A549 (cell line): ENCODE results near the gene IGF1R. TPM values are rescaled to one million over a fixed set of nuclear protein-coding genes. Genes with fewer than 3 reads are reported as not detected.

Experiments used
- ATAC-seq, 2 experiments: fragments of 200-7000 bp in 1 of 2; fragments of >200 bp in 1 of 2; cut with Nextera tagmentation in 1 of 2; cut with Tn5 transposase in 1 of 2; 3 replicates each; pipeline versions ENCODE4 v1.8.0 to v1.9.1; 2018 to 2020; ENCODE audit warnings: mild to moderate bottlenecking in 1 of 2, moderate library complexity in 1 of 2
- CTCF ChIA-PET: fragments of 300-600 bp; sonication (Branson Sonifier 250); formaldehyde crosslinking; extraction: SDS; loops from one replicate; lab custom pipeline; 2021; ENCODE audit warnings: antibody characterized with exemption, inconsistent platforms; lab: Yijun Ruan, JAX
- POLR2A ChIA-PET: fragments of 350-600 bp; formaldehyde crosslinking; extraction: SDS; loops from one replicate; lab custom pipeline; 2021; ENCODE audit warnings: antibody characterized with exemption, inconsistent platforms; lab: Yijun Ruan, JAX
- DNase-seq, 2 experiments: peaks; one replicate each; pipeline versions ENCODE4 v3.0.0 to v3.0.0-alpha.2; 2011 to 2016; ENCODE audit warnings: low read depth in 1 of 2, low spot score in 1 of 2
- FAIRE-seq: peaks from 2 replicates; lab custom pipeline; 2011; peaks lifted over from hg19 to GRCh38; lab: Jason Lieb, UNC
- H3K27ac ChIP-seq, 2 experiments: fragments of >200 bp; sonication (Bioruptor Twin); formaldehyde crosslinking; 3 replicates each; pipeline ENCODE4 v1.5.1; 2016 to 2017
- H3K4me1 ChIP-seq: fragments of >200 bp; sonication (Bioruptor Twin); formaldehyde crosslinking; 3 replicates; pipeline ENCODE4 v1.6.1; 2016
- H3K4me2 ChIP-seq: fragments of >200 bp; sonication (Bioruptor Twin); formaldehyde crosslinking; 3 replicates; pipeline ENCODE4 v1.6.1; 2016
- H3K4me3 ChIP-seq: fragments of >200 bp; sonication (Bioruptor Twin); formaldehyde crosslinking; 3 replicates; pipeline ENCODE4 v1.5.1; 2016
- H3K9me3 ChIP-seq: fragments of >200 bp; sonication (Bioruptor Twin); formaldehyde crosslinking; 3 replicates; pipeline ENCODE4 v1.6.1; 2016
- ATOH8 ChIP-seq: fragments of 250-450 bp; sonication (Bioruptor Pico); IDR thresholded peaks from 2 replicates; pipeline ENCODE4 v1.5.0; 2020; ENCODE audit warnings: low read depth, mild to moderate bottlenecking, moderate library complexity
- BCL3 ChIP-seq: fragments of >200 bp; sonication (Bioruptor Twin); formaldehyde crosslinking; IDR thresholded peaks from 3 replicates; pipeline ENCODE4 v1.6.1; 2016
- CBX2 ChIP-seq: fragments of 200-600 bp; sonication (generic); IDR thresholded peaks from 2 replicates; pipeline ENCODE4 v1.6.1; 2016; ENCODE audit warnings: low read depth, mild to moderate bottlenecking, borderline replicate concordance
- CBX8 ChIP-seq: fragments of 200-600 bp; sonication (generic); IDR thresholded peaks from 2 replicates; pipeline ENCODE4 v1.6.1; 2016
- CEBPB ChIP-seq, 2 experiments: fragments of >200 bp in 1 of 2; sonication (Bioruptor Twin) in 1 of 2; formaldehyde crosslinking in 1 of 2; IDR thresholded peaks; 2 replicates each; pipeline ENCODE4 v1.6.1; 2012 to 2016
- E2F6 ChIP-seq: IDR thresholded peaks from 2 replicates; pipeline ENCODE4 v1.6.1; 2012; ENCODE audit warnings: low read depth, borderline replicate concordance
- EHF ChIP-seq: fragments of 250-450 bp; sonication (Bioruptor Pico); IDR thresholded peaks from 2 replicates; pipeline ENCODE4 v1.5.0; 2020; ENCODE audit warnings: mild to moderate bottlenecking
- ELK1 ChIP-seq: fragments of 150-350 bp; IDR thresholded peaks from 2 replicates; pipeline ENCODE4 v1.6.1; 2014; ENCODE audit warnings: low read depth, mild to moderate bottlenecking, low read length
- EP300 ChIP-seq, 2 experiments: fragments of >200 bp; sonication (Bioruptor Twin); formaldehyde crosslinking; IDR thresholded peaks; 2 replicates in 1 of 2; 3 replicates in 1 of 2; pipeline ENCODE4 v1.6.1; 2016 to 2017
- FOSB ChIP-seq: fragments of 250-450 bp; sonication (Bioruptor Pico); IDR thresholded peaks from 2 replicates; pipeline ENCODE4 v1.5.0; 2020; ENCODE audit warnings: mild to moderate bottlenecking, moderate library complexity
- FOSL2 ChIP-seq, 2 experiments: fragments of 450-650 bp in 1 of 2; fragments of >200 bp in 1 of 2; sonication (Bioruptor Twin) in 1 of 2; formaldehyde crosslinking; IDR thresholded peaks; 2 replicates each; pipeline versions ENCODE4 v1.5.0 to v1.6.1; 2016 to 2020; ENCODE audit warnings: mild to moderate bottlenecking in 1 of 2, moderate library complexity in 1 of 2
- GATA3 ChIP-seq: IDR thresholded peaks from 2 replicates; pipeline ENCODE4 v1.6.1; 2012; ENCODE audit warnings: borderline replicate concordance
- HEYL ChIP-seq: fragments of 250-450 bp; sonication (Bioruptor Pico); IDR thresholded peaks from 2 replicates; pipeline ENCODE4 v1.8.0; 2021; ENCODE audit warnings: mild to moderate bottlenecking, moderate library complexity
- HOXA7 ChIP-seq: fragments of 250-450 bp; sonication (Bioruptor Pico); IDR thresholded peaks from 2 replicates; pipeline ENCODE4 v1.5.0; 2020; ENCODE audit warnings: mild to moderate bottlenecking, moderate library complexity
- HOXB13 ChIP-seq: fragments of 250-450 bp; sonication (Bioruptor Pico); IDR thresholded peaks from 2 replicates; pipeline ENCODE4 v1.5.0; 2020; ENCODE audit warnings: low read depth, mild to moderate bottlenecking, moderate library complexity
- JUN ChIP-seq, 2 experiments: fragments of >200 bp; sonication (Bioruptor Twin); formaldehyde crosslinking; IDR thresholded peaks; 2 replicates in 1 of 2; 3 replicates in 1 of 2; pipeline ENCODE4 v1.6.1; 2016 to 2017
- JUNB ChIP-seq: fragments of >200 bp; sonication (Bioruptor Twin); formaldehyde crosslinking; IDR thresholded peaks from 2 replicates; pipeline ENCODE4 v1.6.1; 2016
- MAFK ChIP-seq: fragments of 450-650 bp; IDR thresholded peaks from 2 replicates; pipeline ENCODE4 v1.6.1; 2014; ENCODE audit not compliant: partially characterized antibody
- MAX ChIP-seq: IDR thresholded peaks from 2 replicates; pipeline ENCODE4 v1.6.1; 2012
- POLR2A ChIP-seq: IDR thresholded peaks from 2 replicates; pipeline ENCODE4 v1.6.1; 2012; ENCODE audit warnings: mild to moderate bottlenecking, low read length
- POLR2AphosphoS2 ChIP-seq: conservative IDR thresholded peaks from 2 replicates; pipeline ENCODE4 v1.6.1; 2012; ENCODE audit warnings: low read length, improper control_type of control experiment, inconsistent platforms
- RCOR1 ChIP-seq: fragments of 150-350 bp; IDR thresholded peaks from 2 replicates; pipeline ENCODE4 v1.6.1; 2014; ENCODE audit warnings: antibody characterized with exemption, low read length, low read depth
- REST ChIP-seq: fragments of 200-600 bp; sonication (generic); IDR thresholded peaks from 2 replicates; pipeline ENCODE4 v1.6.1; 2016; ENCODE audit warnings: antibody characterized with exemption, mild to moderate bottlenecking, moderate library complexity
- SMC3 ChIP-seq: fragments of >200 bp; sonication (Bioruptor Twin); formaldehyde crosslinking; IDR thresholded peaks from 3 replicates; pipeline ENCODE4 v1.6.1; 2018; ENCODE audit warnings: inconsistent platforms
- SREBF2 ChIP-seq: fragments of 450-650 bp; IDR thresholded peaks from 2 replicates; pipeline ENCODE4 v1.6.1; 2014; ENCODE audit warnings: mild to moderate bottlenecking, moderate library complexity
- ZC3H11A ChIP-seq: fragments of 450-650 bp; IDR thresholded peaks from 2 replicates; pipeline ENCODE4 v1.6.1; 2014; ENCODE audit warnings: antibody characterized with exemption, mild to moderate bottlenecking
- ZFP36 ChIP-seq: fragments of 450-650 bp; IDR thresholded peaks from 2 replicates; pipeline ENCODE4 v1.6.1; 2014; ENCODE audit warnings: borderline replicate concordance; ENCODE audit not compliant: partially characterized antibody
- WGBS: methylation state at CpG from one replicate; pipeline ENCODE4 v1.1.6; 2017; ENCODE audit errors: missing lambda C conversion rate; 5-methylcytosine and 5-hydroxymethylcytosine counted together
- polyA plus RNA-seq, 4 experiments: library from polyadenylated mRNA; depleted of rRNA in 3 of 4; stranded (reverse); fragments of >200 nt; fragmentation: RNase III in 1 of 4; extraction: RNeasy Plus Mini Kit Qiagen cat#74134 plus additional on column Dnase treatment in 1 of 4; gene quantifications; 2 replicates in 3 of 4; 3 replicates in 1 of 4; pipeline ENCODE4 v1.2.3, GENCODE V29; 2011 to 2017

Gene IGF1R
- polyA plus RNA-seq, 2 of the 4 experiments (the other 2 are of a cell fraction): 42.6 to 69.5 TPM

GRCh38 chr15:98725874-98726273 is 77.5 kb downstream of the IGF1R start:
- POLR2A ChIA-PET: interaction anchor here (0.6 to 0.7 kb wide), 2 partner anchors 76 to 574 kb away, joined by 3 to 6 read pairs; no protein-coding TSS in a partner anchor
- no peak for DNase-seq
- FAIRE-seq: no peak
- no peaks in the 10 kb centered on the region for H3K9me3 ChIP-seq
- TF ChIP-seq E2F6: no peak
- TF ChIP-seq MAFK: no peak
- TF ChIP-seq EHF (CRISPR knock-in tag): no peak
- TF ChIP-seq REST: no peak
- no peak for TF ChIP-seq CBX2
- TF ChIP-seq CBX8: no peak
- no peak for TF ChIP-seq ZC3H11A
- no peak for TF ChIP-seq HOXB13
- no peak for TF ChIP-seq ELK1
- no peak for TF ChIP-seq RCOR1
- no peak for TF ChIP-seq ZFP36
- no peak for TF ChIP-seq SREBF2
- TF ChIP-seq BCL3: no peak
- no peak for TF ChIP-seq POLR2AphosphoS2
- no peak for ATAC-seq
- CTCF ChIA-PET: interaction anchor here (1.2 to 1.6 kb wide), 2 partner anchors 53 to 125 kb away, joined by 3 to 4 read pairs; no protein-coding TSS in a partner anchor
- peaks cover 97% of the 10 kb centered on the region for H3K4me1 ChIP-seq
- peak overlapping the region; percentile 91 for H3K4me2 ChIP-seq
- peak overlapping the region; percentile 87 to 92; a peak in 5 of 6 replicates for H3K27ac ChIP-seq
- no peak overlapping the region for H3K4me3 ChIP-seq
- WGBS: 68% methylated on average over 5 of the region's 5 CpGs

GRCh38 chr15:98727115-98728040 is 79.0 kb downstream of the IGF1R start:
- DNase-seq (peak; percentile 93 to 98), ATAC-seq (peak; percentile 96 to 98), FAIRE-seq (no peak)
- peak overlapping the region; percentile 87 to 92 for H3K27ac ChIP-seq
- H3K4me2 ChIP-seq: peak overlapping the region; percentile 91
- H3K4me3 ChIP-seq: peak overlapping the region; percentile 17; the same call in 2 of the 3 replicates
- POLR2A ChIA-PET: interaction anchor here (1.0 kb wide), 1 partner anchor 19 kb away, joined by 3 read pairs; no protein-coding TSS in a partner anchor
- H3K9me3 ChIP-seq: no peaks in the 10 kb centered on the region
- CTCF ChIA-PET: interaction anchor here (0.8 to 3.0 kb wide), 11 partner anchors 8 to 350 kb away, joined by 3 to 16 read pairs (median 4); no protein-coding TSS in a partner anchor
- WGBS: 3% methylated on average over 20 of the region's 20 CpGs
- peaks cover 97% of the 10 kb centered on the region for H3K4me1 ChIP-seq
- no peak for TF ChIP-seq FOSB
- TF ChIP-seq MAX: peak; percentile 91
- no peak for TF ChIP-seq ATOH8 (CRISPR knock-in tag)
- no peak for TF ChIP-seq HOXA7 (CRISPR knock-in tag)
- peak in 1 of 2 experiments; percentile 43; a peak in 1 of 5 replicates for TF ChIP-seq EP300 (IDR thresholded peaks at IDR 0.05)
- peak; percentile 21; the same call in 1 of the 2 replicates for TF ChIP-seq POLR2A
- peak in 1 of 2 experiments; percentile 56; a peak in 3 of 5 replicates for TF ChIP-seq JUN (IDR thresholded peaks at IDR 0.05)
- TF ChIP-seq GATA3: peak; percentile 68; the same call in 1 of the 2 replicates
- TF ChIP-seq JUNB: peak; percentile 64; the same call in 1 of the 2 replicates
- no peak for TF ChIP-seq SMC3
- TF ChIP-seq MAFK: no peak
- TF ChIP-seq FOSL2 (IDR thresholded peaks at IDR 0.05): peak; percentile 70
- TF ChIP-seq FOSL2 (CRISPR knock-in tag; IDR thresholded peaks at IDR 0.05): peak; percentile 98
- peak; percentile 67; the same call in 1 of the 2 replicates for TF ChIP-seq E2F6
- TF ChIP-seq CEBPB (IDR thresholded peaks at IDR 0.05): no peak
- no peak for TF ChIP-seq HEYL (CRISPR knock-in tag)
